T-helper 17 cell (primary cell): ENCODE measurements around the gene CABP1. TPM values are rescaled to one million over a fixed set of nuclear protein-coding genes. Genes with fewer than 3 reads are reported as not detected.
A peak's percentile ranks its signal among the peaks of the same experiment; 100 is the strongest.

ENCODE experiments used
- ATAC-seq: fragments of 150-1000 bp; cut with Tn5 transposase; 2 replicates; pipeline ENCODE4 v1.10.0; 2021; ENCODE audit warnings: mild to moderate bottlenecking, moderate library complexity
- DNase-seq, 3 donors: peaks; one replicate each; pipeline versions ENCODE4 v3.0.0 to v3.0.0-alpha.2; 2020 to 2021
- H3K9me3 ChIP-seq: one replicate; pipeline ENCODE4 v1.7.0; 2013; ENCODE audit warnings: low read length, mild to moderate bottlenecking; ENCODE audit not compliant: control insufficient read depth, poor library complexity, severe bottlenecking
- H3K27ac Mint-ChIP-seq: one replicate; pipeline ENCODE4 v1.8.0; 2022; ENCODE audit warnings: mild to moderate bottlenecking, moderate library complexity, mixed read lengths
- H3K27me3 Mint-ChIP-seq: one replicate; pipeline ENCODE4 v1.8.0; 2022; ENCODE audit warnings: mixed read lengths
- H3K36me3 Mint-ChIP-seq: one replicate; pipeline ENCODE4 v1.8.0; 2022; ENCODE audit warnings: low read depth, mixed read lengths
- H3K4me1 Mint-ChIP-seq: one replicate; pipeline ENCODE4 v1.8.0; 2022; ENCODE audit warnings: mild to moderate bottlenecking, mixed read lengths
- H3K4me3 Mint-ChIP-seq: one replicate; pipeline ENCODE4 v1.8.0; 2022; ENCODE audit warnings: mild to moderate bottlenecking, moderate library complexity, mixed read lengths
- total RNA-seq, 4 donors: library from RNA in 2 of 4; stranded (reverse) in 2 of 4; gene quantifications; one replicate each; pipeline ENCODE4 v1.2.3 and lab custom pipeline; 2022 to 2026

CABP1 gene
- total RNA-seq, 2 donors from 2014 or later = not detected

- Mint-ChIP-seq H3K4me1 (peaks cover 18% of the 10 kb centered on the region), H3K27me3 (no peaks in the 10 kb centered on the region), H3K4me3 (peak overlapping the region; percentile 96), H3K27ac (peak overlapping the region; percentile 76), H3K36me3 (no peaks in the 10 kb centered on the region)
- peak; percentile 77 for ATAC-seq
- DNase-seq = peak; percentile 92 to 96 (median 95)
- H3K9me3 ChIP-seq = no peaks in the 10 kb centered on the region
Measured at GRCh38 chr12:120686151-120686689, 45.8 kb downstream of the CABP1 start.

- peak; percentile 98 to 99 (median 98) for DNase-seq
- no peaks in the 10 kb centered on the region for H3K27me3 Mint-ChIP-seq
- peak; percentile 83 for ATAC-seq
- no peaks in the 10 kb centered on the region for H3K36me3 Mint-ChIP-seq
- peak within 1 kb of the TSS; percentile 96 for H3K4me3 Mint-ChIP-seq
- no peaks in the 10 kb centered on the region for H3K9me3 ChIP-seq
- peaks cover 20% of the 10 kb centered on the region for H3K4me1 Mint-ChIP-seq
- H3K27ac Mint-ChIP-seq = peak within 1 kb of the TSS; percentile 76
Measured at GRCh38 chr12:120686690-120687577, 46.5 kb downstream of the CABP1 start, which contains the start of gene MLEC. TSS of gene MLEC (plus strand) at chr12:120687149. CDS start at chr12:120687297, 148 bp downstream.

- no peaks in the 10 kb centered on the region for H3K27me3 Mint-ChIP-seq
- peak overlapping the region; percentile 90 for H3K4me3 Mint-ChIP-seq
- peaks cover 27% of the 10 kb centered on the region for H3K4me1 Mint-ChIP-seq
- H3K9me3 ChIP-seq = no peaks in the 10 kb centered on the region
- ATAC-seq (no peak), DNase-seq (peak in 2 of 3 donors; percentile 11 to 21)
- H3K27ac Mint-ChIP-seq = peak overlapping the region; percentile 75
- H3K36me3 Mint-ChIP-seq = no peaks in the 10 kb centered on the region
Measured at GRCh38 chr12:120687578-120688289, 47.3 kb downstream of the CABP1 start.

GRCh38 chr12:120688527-120689071 lies 48.2 kb downstream of the CABP1 start:
- peak overlapping the region; percentile 75 for H3K27ac Mint-ChIP-seq
- peaks cover 2% of the 10 kb centered on the region for H3K36me3 Mint-ChIP-seq
- DNase-seq = no peak
- H3K4me1 Mint-ChIP-seq = peaks cover 30% of the 10 kb centered on the region
- no peaks in the 10 kb centered on the region for H3K9me3 ChIP-seq
- H3K27me3 Mint-ChIP-seq = no peaks in the 10 kb centered on the region
- peak overlapping the region; percentile 90 for H3K4me3 Mint-ChIP-seq
- ATAC-seq = no peak

- Mint-ChIP-seq H3K4me1 (peaks cover 33% of the 10 kb centered on the region), H3K27me3 (no peaks in the 10 kb centered on the region), H3K27ac (no peak overlapping the region), H3K4me3 (peak overlapping the region; percentile 90), H3K36me3 (peaks cover 5% of the 10 kb centered on the region)
- no peak for DNase-seq
- no peak for ATAC-seq
- no peaks in the 10 kb centered on the region for H3K9me3 ChIP-seq
Measured at GRCh38 chr12:120689397-120690082, 49.1 kb downstream of the CABP1 start.

GRCh38 chr12:120690083-120690450 lies 49.6 kb downstream of the CABP1 start:
- ATAC-seq = no peak
- no peaks in the 10 kb centered on the region for H3K9me3 ChIP-seq
- Mint-ChIP-seq H3K27ac (no peak overlapping the region), H3K36me3 (peaks cover 10% of the 10 kb centered on the region), H3K4me1 (peaks cover 33% of the 10 kb centered on the region), H3K4me3 (no peak overlapping the region), H3K27me3 (no peaks in the 10 kb centered on the region)
- no peak for DNase-seq

GRCh38 chr12:120690978-120691377 lies 50.6 kb downstream of the CABP1 start:
- no peaks in the 10 kb centered on the region for H3K9me3 ChIP-seq
- H3K4me1 Mint-ChIP-seq = peaks cover 33% of the 10 kb centered on the region
- no peak overlapping the region for H3K27ac Mint-ChIP-seq
- no peaks in the 10 kb centered on the region for H3K27me3 Mint-ChIP-seq
- DNase-seq (no peak), ATAC-seq (no peak)
- no peak overlapping the region for H3K4me3 Mint-ChIP-seq
- peaks cover 11% of the 10 kb centered on the region for H3K36me3 Mint-ChIP-seq

- Mint-ChIP-seq H3K4me1 (peaks cover 33% of the 10 kb centered on the region), H3K27me3 (no peaks in the 10 kb centered on the region), H3K4me3 (no peak overlapping the region), H3K36me3 (peaks cover 15% of the 10 kb centered on the region), H3K27ac (no peak overlapping the region)
- ATAC-seq = no peak
- H3K9me3 ChIP-seq = no peaks in the 10 kb centered on the region
- no peak for DNase-seq
Measured at GRCh38 chr12:120692524-120693033, 52.2 kb downstream of the CABP1 start.

- H3K27ac Mint-ChIP-seq = no peak overlapping the region
- no peak overlapping the region for H3K4me3 Mint-ChIP-seq
- DNase-seq (no peak), ATAC-seq (no peak)
- peaks cover 15% of the 10 kb centered on the region for H3K36me3 Mint-ChIP-seq
- no peaks in the 10 kb centered on the region for H3K27me3 Mint-ChIP-seq
- H3K9me3 ChIP-seq = no peaks in the 10 kb centered on the region
- H3K4me1 Mint-ChIP-seq = peaks cover 23% of the 10 kb centered on the region
Measured at GRCh38 chr12:120693848-120694247, 53.4 kb downstream of the CABP1 start.

GRCh38 chr12:120696626-120697025 lies 56.2 kb downstream of the CABP1 start:
- H3K4me3 Mint-ChIP-seq = no peak overlapping the region
- H3K4me1 Mint-ChIP-seq = peaks cover 15% of the 10 kb centered on the region
- H3K27me3 Mint-ChIP-seq = no peaks in the 10 kb centered on the region
- no peak for DNase-seq
- H3K27ac Mint-ChIP-seq = no peak overlapping the region
- peaks cover 18% of the 10 kb centered on the region for H3K36me3 Mint-ChIP-seq
- no peaks in the 10 kb centered on the region for H3K9me3 ChIP-seq
- no peak for ATAC-seq

- Mint-ChIP-seq H3K27ac (peak overlapping the region; percentile 57), H3K36me3 (peaks cover 18% of the 10 kb centered on the region), H3K4me3 (no peak overlapping the region), H3K27me3 (no peaks in the 10 kb centered on the region), H3K4me1 (peaks cover 12% of the 10 kb centered on the region)
- ATAC-seq (no peak), DNase-seq (no peak)
- no peaks in the 10 kb centered on the region for H3K9me3 ChIP-seq
Measured at GRCh38 chr12:120697344-120697743, 56.9 kb downstream of the CABP1 start.

GRCh38 chr12:120698665-120699064 lies 58.2 kb downstream of the CABP1 start:
- no peak for DNase-seq
- Mint-ChIP-seq H3K36me3 (peaks cover 15% of the 10 kb centered on the region), H3K27ac (no peak overlapping the region), H3K4me1 (peaks cover 7% of the 10 kb centered on the region), H3K4me3 (no peak overlapping the region), H3K27me3 (no peaks in the 10 kb centered on the region)
- ATAC-seq = no peak
- H3K9me3 ChIP-seq = no peaks in the 10 kb centered on the region
